ENCODE measurements around the gene MYO7B. TPM values are rescaled to one million over a fixed set of nuclear protein-coding genes. Genes with fewer than 3 reads are reported as not detected.

MYO7B gene
- total and polyA plus RNA-seq, 9 of the 15 experiments (the other 6 are each of a cell fraction or from before 2014, with no cell fraction given), result 0.08 TPM; not detected in 8

DNA sequence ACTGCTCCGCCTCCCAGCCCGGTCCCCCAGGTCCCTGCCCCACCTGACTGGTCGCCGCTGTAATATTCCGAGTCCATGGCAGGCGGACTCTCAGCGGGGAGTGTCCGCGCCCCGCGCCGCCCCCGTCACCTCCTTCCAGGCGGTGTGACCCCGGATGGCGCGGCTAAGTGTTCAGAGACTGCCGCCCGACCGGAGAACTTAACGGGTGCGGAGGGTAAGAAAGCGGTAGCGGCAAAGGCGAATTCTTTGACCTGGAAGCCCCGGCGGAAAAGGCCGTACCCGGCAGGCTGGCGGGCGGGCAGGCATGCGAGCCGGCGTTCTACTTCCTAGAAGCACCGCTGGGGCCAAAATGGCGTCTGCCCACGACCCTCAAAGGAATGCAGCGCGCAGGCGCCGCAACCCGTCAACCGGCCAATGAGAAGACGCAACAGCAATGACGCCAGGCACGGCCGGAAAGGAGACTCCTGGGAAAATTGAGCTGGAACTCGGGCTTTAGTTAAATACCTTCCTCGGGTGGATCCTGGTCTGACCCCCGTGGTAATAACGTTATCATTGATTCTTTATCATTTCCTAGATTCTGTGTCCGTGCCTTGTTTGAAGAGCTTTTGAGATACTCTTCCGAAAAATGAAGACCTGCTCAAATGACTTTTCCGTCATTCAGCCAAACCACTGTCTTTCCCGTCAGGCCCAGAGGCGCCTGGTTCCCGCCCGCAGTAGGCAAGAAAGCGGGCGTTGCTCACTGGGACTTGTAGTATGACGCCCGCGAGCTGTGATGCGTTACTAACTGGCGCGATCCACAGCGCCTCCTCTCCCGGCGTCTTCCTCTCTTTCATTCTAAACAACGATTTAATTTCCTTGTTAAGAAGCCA, 9.1 kb upstream of the MYO7B start, which contains the start of gene IWS1 (continued):
- TF ChIP-seq, protein P1, sequence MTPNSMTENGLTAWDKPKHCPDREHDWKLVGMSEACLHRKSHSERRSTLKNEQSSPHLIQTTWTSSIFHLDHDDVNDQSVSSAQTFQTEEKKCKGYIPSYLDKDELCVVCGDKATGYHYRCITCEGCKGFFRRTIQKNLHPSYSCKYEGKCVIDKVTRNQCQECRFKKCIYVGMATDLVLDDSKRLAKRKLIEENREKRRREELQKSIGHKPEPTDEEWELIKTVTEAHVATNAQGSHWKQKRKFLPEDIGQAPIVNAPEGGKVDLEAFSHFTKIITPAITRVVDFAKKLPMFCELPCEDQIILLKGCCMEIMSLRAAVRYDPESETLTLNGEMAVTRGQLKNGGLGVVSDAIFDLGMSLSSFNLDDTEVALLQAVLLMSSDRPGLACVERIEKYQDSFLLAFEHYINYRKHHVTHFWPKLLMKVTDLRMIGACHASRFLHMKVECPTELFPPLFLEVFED (CRISPR knock-in tag; conservative IDR thresholded peaks at IDR 0.05), result no peak
- TF ChIP-seq RFX5 (IDR thresholded peaks at IDR 0.05; ENCODE audit: low read depth, low read length) (0 out of 2 replicates have a peak, but pooled peaks have one; percentile 57), ZBTB1 (CRISPR knock-in tag; IDR thresholded peaks at IDR 0.05; ENCODE audit: borderline replicate concordance, low read depth) (no peak), KLF16 (IDR thresholded peaks at IDR 0.05) (no peak), SRF (CRISPR knock-in tag; IDR thresholded peaks at IDR 0.05) (0 out of 4 replicates have a peak, but pooled peaks of 1 of the 2 experiments have one; percentile 8), RBFOX2 (IDR thresholded peaks at IDR 0.05; ENCODE audit: low read depth, low read length) (peak; percentile 97), POLR2H (tag; IDR thresholded peaks at IDR 0.05; ENCODE audit: low read depth) (peak; percentile 87), SNIP1 (IDR thresholded peaks at IDR 0.05; ENCODE audit: low read depth) (no peak), SPI1 (IDR thresholded peaks at IDR 0.05; ENCODE audit: borderline replicate concordance, low read depth, low read length) (0 out of 2 replicates have a peak, but pooled peaks have one; percentile 28), KLF1 (tag; IDR thresholded peaks at IDR 0.05) (peak; percentile 53; the same call in 1 of the 2 replicates)
- TF ChIP-seq, protein P2, sequence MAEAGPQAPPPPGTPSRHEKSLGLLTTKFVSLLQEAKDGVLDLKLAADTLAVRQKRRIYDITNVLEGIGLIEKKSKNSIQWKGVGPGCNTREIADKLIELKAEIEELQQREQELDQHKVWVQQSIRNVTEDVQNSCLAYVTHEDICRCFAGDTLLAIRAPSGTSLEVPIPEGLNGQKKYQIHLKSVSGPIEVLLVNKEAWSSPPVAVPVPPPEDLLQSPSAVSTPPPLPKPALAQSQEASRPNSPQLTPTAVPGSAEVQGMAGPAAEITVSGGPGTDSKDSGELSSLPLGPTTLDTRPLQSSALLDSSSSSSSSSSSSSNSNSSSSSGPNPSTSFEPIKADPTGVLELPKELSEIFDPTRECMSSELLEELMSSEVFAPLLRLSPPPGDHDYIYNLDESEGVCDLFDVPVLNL (CRISPR knock-in tag; IDR thresholded peaks at IDR 0.05; ENCODE audit: low read depth), result peak; percentile 83; the same call in 1 of the 2 replicates
- TF ChIP-seq, protein P3, sequence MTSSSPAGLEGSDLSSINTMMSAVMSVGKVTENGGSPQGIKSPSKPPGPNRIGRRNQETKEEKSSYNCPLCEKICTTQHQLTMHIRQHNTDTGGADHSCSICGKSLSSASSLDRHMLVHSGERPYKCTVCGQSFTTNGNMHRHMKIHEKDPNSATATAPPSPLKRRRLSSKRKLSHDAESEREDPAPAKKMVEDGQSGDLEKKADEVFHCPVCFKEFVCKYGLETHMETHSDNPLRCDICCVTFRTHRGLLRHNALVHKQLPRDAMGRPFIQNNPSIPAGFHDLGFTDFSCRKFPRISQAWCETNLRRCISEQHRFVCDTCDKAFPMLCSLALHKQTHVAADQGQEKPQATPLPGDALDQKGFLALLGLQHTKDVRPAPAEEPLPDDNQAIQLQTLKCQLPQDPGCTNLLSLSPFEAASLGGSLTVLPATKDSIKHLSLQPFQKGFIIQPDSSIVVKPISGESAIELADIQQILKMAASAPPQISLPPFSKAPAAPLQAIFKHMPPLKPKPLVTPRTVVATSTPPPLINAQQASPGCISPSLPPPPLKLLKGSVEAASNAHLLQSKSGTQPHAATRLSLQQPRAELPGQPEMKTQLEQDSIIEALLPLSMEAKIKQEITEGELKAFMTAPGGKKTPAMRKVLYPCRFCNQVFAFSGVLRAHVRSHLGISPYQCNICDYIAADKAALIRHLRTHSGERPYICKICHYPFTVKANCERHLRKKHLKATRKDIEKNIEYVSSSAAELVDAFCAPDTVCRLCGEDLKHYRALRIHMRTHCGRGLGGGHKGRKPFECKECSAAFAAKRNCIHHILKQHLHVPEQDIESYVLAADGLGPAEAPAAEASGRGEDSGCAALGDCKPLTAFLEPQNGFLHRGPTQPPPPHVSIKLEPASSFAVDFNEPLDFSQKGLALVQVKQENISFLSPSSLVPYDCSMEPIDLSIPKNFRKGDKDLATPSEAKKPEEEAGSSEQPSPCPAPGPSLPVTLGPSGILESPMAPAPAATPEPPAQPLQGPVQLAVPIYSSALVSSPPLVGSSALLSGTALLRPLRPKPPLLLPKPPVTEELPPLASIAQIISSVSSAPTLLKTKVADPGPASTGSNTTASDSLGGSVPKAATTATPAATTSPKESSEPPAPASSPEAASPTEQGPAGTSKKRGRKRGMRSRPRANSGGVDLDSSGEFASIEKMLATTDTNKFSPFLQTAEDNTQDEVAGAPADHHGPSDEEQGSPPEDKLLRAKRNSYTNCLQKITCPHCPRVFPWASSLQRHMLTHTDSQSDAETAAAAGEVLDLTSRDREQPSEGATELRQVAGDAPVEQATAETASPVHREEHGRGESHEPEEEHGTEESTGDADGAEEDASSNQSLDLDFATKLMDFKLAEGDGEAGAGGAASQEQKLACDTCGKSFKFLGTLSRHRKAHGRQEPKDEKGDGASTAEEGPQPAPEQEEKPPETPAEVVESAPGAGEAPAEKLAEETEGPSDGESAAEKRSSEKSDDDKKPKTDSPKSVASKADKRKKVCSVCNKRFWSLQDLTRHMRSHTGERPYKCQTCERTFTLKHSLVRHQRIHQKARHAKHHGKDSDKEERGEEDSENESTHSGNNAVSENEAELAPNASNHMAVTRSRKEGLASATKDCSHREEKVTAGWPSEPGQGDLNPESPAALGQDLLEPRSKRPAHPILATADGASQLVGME (CRISPR knock-in tag; IDR thresholded peaks at IDR 0.05), result no peak
- TF ChIP-seq, protein P4, sequence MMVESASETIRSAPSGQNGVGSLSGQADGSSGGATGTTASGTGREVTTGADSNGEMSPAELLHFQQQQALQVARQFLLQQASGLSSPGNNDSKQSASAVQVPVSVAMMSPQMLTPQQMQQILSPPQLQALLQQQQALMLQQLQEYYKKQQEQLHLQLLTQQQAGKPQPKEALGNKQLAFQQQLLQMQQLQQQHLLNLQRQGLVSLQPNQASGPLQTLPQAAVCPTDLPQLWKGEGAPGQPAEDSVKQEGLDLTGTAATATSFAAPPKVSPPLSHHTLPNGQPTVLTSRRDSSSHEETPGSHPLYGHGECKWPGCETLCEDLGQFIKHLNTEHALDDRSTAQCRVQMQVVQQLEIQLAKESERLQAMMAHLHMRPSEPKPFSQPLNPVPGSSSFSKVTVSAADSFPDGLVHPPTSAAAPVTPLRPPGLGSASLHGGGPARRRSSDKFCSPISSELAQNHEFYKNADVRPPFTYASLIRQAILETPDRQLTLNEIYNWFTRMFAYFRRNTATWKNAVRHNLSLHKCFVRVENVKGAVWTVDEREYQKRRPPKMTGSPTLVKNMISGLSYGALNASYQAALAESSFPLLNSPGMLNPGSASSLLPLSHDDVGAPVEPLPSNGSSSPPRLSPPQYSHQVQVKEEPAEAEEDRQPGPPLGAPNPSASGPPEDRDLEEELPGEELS (CRISPR knock-in tag; IDR thresholded peaks at IDR 0.05; ENCODE audit: borderline replicate concordance), result no peak
- TF ChIP-seq, protein P5, sequence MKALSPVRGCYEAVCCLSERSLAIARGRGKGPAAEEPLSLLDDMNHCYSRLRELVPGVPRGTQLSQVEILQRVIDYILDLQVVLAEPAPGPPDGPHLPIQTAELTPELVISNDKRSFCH (CRISPR knock-in tag; IDR thresholded peaks at IDR 0.05), result no peak
- TF ChIP-seq, protein P5 (tag; IDR thresholded peaks at IDR 0.05), result peak; percentile 34; the same call in 1 of the 2 replicates

Measured in K562 (cell line).